ENCODE measurements around the gene GPHN. TPM values are rescaled to one million over a fixed set of nuclear protein-coding genes. Genes with fewer than 3 reads are reported as not detected.
A peak's percentile ranks its signal among the peaks of the same experiment; 100 is the strongest.

The GPHN gene
- total RNA-seq, 2 donors from 2014 or later, result 21.7 to 23.2 TPM

DNA sequence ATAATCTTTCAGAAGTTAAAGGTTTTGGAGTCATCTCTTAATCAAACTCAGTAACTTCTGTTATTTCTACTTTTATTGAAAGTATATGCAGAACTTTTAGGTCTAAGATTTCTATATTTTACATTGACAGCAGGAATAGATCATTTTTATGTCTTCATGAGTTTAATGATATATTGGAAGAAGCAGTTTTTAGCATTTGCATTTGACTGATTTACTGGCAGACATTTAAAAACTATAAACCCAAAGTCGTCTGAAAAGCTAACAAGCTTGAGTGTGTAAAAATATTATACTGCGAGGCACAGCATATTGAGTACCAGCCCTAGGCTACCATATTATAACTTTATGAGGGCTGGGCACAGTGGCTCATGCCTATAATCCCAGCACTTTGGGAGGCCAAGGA lies 467.3 kb downstream of the GPHN start:
- Mint-ChIP-seq H3K27ac (no peak overlapping the region), H3K27me3 (no peaks in the 10 kb centered on the region), H3K36me3 (ENCODE audit: low read depth) (peaks cover 4% of the 10 kb centered on the region), H3K9me3 (no peaks in the 10 kb centered on the region), H3K4me3 (no peak overlapping the region), H3K4me1 (peaks cover 7% of the 10 kb centered on the region)
- ATAC-seq (replicated peaks), result no peak

DNA sequence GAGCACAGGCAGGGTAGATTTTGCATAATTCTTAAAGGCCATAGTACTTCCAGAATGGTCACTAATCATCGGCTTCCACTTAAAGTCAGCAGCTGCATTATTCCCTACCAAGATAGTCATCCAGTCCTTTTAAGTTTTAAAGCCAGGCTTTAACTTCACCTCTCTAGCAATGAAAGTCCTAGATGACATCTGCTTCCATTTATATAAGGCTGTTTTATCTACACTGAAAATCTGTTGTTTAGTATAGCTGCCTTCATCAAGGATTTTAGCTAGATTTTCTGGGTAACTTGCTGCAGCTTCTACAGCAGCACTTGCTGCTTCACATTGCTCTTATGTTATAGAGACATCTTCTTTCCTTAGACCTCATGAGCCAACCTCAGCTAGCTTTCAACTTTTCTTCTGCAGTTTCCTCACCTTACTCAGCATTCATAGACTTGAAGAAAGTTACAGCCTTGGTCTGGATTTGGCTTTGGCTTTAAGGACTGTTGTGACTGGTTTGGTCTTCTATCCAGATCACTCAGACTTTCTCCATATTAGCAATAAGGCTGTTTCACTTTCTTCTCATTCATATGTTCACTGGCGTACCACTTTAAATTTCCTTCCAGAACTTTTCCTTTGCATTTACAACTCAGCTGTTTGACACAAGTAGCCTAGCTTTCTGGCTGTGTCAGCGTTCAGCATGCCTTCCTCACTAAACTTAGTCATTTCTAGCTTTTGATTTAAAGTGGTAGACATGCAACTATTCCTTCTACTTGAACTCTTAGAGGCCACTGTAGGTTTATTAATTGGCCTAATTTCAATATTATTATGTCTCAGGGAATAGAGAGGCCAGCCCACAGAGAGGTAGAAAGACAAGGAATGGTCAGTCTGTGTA lies 471.4 kb downstream of the GPHN start:
- H3K27ac Mint-ChIP-seq, result no peak overlapping the region
- H3K4me3 Mint-ChIP-seq, result no peak overlapping the region
- H3K27me3 Mint-ChIP-seq, result no peaks in the 10 kb centered on the region
- H3K36me3 Mint-ChIP-seq (ENCODE audit: low read depth), result peaks cover 4% of the 10 kb centered on the region
- peaks cover 7% of the 10 kb centered on the region for H3K4me1 Mint-ChIP-seq
- no peaks in the 10 kb centered on the region for H3K9me3 Mint-ChIP-seq
- ATAC-seq (replicated peaks), result peak; percentile 84

DNA sequence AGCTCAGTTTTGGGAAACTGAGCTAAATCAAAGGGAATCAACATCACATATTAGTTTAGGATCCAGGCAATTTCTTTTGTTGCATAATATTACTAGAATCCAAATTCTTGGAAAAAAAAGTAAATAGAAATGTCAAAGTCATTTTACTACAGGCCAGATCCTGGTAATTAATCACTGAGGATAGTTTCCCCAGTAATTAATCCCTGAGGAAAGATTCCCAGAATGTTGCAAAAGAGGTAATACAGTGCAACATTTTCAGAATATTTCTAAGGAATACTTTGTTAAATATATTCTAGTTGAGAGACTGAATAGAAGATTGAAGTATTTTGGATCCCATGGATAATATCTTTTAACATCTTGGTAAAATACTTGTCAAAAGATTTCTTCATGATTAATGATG lies 474.3 kb downstream of the GPHN start:
- H3K4me1 Mint-ChIP-seq, result peaks cover 7% of the 10 kb centered on the region
- H3K27me3 Mint-ChIP-seq, result no peaks in the 10 kb centered on the region
- no peaks in the 10 kb centered on the region for H3K9me3 Mint-ChIP-seq
- H3K4me3 Mint-ChIP-seq, result no peak overlapping the region
- H3K27ac Mint-ChIP-seq, result no peak overlapping the region
- H3K36me3 Mint-ChIP-seq (ENCODE audit: low read depth), result peaks cover 14% of the 10 kb centered on the region
- ATAC-seq (replicated peaks), result no peak

DNA sequence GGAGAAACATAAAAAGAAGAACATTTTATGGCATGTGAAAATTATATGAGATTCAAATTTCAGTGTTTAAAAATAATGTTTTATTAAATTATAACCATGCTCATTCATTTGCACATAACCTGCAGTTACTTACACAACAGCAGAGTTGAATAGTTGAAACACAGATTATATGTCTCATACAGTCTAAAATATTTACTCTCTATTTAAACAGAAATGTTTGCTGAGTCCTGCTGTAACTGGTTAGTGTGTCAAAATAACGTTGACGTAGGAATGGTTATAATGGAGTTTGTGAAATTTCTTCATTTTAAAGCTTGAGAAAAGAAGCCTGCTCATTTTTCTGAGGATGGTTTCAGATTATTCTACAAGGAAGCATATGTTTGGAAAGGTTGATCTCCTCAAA lies 484.8 kb downstream of the GPHN start:
- Mint-ChIP-seq H3K9me3 (no peaks in the 10 kb centered on the region), H3K4me1 (no peaks in the 10 kb centered on the region), H3K27me3 (no peaks in the 10 kb centered on the region), H3K27ac (no peak overlapping the region), H3K36me3 (ENCODE audit: low read depth) (peaks cover 6% of the 10 kb centered on the region), H3K4me3 (no peak overlapping the region)
- no peak for ATAC-seq (replicated peaks)

DNA sequence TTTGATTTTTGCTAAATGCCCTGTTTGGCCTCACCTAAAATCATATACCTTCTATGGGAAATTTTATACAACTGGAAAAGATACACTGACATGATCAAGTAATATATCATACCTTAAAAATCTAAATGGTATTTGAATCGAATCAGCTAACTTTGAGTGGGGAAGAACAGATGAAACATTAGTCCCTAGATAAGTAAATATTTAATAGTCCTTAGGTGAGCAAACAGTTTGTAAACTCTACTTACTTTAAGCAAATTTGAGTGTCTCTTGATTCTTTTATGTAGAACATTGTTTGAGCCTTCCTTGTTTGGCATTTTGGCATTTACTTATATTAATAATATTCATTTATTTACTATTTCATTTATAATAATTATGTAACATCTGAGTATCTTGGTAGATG lies 485.6 kb downstream of the GPHN start:
- Mint-ChIP-seq H3K4me3 (no peak overlapping the region), H3K9me3 (no peaks in the 10 kb centered on the region), H3K27me3 (no peaks in the 10 kb centered on the region), H3K27ac (no peak overlapping the region), H3K36me3 (ENCODE audit: low read depth) (no peaks in the 10 kb centered on the region), H3K4me1 (no peaks in the 10 kb centered on the region)
- ATAC-seq (replicated peaks), result no peak

DNA sequence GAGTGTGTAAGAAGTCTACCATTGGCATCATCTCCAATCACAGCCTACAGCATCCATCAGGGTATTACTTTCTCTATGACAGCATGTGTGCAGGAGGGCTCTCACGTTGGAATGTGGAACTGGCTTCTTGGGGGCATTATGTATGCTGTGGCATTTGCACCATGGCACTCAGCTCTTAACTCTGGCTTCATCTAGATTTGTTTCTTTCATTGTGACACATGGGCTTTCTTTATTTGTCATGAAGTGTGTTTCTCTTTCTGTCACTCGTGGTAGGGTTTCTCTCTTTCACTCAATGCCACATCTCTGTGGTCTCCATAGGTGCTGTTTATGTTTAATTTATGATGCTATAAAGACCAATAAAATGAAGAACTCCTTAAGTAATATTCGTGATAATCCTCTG lies 490.1 kb downstream of the GPHN start:
- Mint-ChIP-seq H3K27me3 (no peaks in the 10 kb centered on the region), H3K9me3 (no peaks in the 10 kb centered on the region), H3K36me3 (ENCODE audit: low read depth) (no peaks in the 10 kb centered on the region), H3K4me3 (no peak overlapping the region), H3K27ac (no peak overlapping the region), H3K4me1 (no peaks in the 10 kb centered on the region)
- ATAC-seq (replicated peaks), result peak; percentile 97

DNA sequence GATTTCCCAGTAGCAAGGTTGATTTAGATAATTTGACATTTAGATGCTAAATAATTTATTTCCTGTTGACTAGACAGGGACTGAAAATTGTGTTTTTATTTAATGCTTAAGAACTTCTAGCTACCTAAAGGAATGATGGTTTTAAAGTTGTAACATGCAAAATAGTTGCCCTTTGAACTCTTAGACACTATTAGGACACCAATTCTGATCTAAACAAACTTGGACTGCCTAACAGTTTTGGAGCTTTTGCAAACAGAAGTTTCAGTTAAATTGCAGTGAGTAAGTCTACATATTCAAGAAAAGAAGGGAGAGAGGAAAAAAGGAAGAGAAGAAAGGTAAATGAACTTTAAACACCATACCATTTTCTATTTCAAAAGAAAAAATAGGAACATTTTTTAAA lies 492.0 kb downstream of the GPHN start:
- H3K4me3 Mint-ChIP-seq, result no peak overlapping the region
- ATAC-seq (replicated peaks), result no peak

DNA sequence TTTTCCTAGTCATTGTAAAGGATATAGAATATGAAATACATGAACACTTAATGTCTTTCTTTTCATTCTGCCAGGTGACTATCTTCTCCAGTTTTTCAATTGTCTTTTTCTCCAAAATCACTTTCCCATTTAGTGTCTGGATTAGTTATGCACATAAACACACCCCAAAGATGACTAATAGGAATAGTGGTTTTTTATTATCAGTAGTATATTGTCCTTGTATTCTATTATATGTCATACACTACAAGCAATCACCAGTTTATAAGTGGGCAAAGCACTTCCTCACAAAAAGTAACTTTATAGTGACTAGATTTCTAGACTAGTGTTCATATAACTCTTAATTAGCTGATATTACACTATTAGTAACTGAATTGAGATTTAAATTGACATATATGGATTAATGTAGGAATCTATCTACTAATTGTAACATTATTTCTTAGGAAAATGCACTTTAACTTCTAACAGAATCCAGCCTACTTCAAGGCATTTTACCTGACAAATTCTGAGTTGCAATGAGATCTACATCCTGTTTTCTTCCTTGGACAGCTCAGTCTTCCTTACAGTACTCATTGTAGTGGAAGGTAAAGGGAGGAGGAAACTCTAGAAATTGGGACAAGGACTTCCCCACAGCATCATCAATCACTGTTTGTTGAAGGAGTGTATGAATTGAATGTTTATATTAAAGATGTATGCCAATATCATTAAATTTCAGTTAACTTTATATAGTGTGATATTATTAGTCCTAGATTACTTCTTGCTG lies 495.2 kb downstream of the GPHN start:
- Mint-ChIP-seq H3K4me1 (no peaks in the 10 kb centered on the region), H3K27me3 (no peaks in the 10 kb centered on the region), H3K36me3 (ENCODE audit: low read depth) (peaks cover 5% of the 10 kb centered on the region), H3K27ac (no peak overlapping the region), H3K4me3 (no peak overlapping the region), H3K9me3 (no peaks in the 10 kb centered on the region)
- no peak for ATAC-seq (replicated peaks)

More for the DNA sequence above, 492.0 kb downstream of the GPHN start:
- no peaks in the 10 kb centered on the region for H3K4me1 Mint-ChIP-seq
- H3K27ac Mint-ChIP-seq, result no peak overlapping the region
- H3K27me3 Mint-ChIP-seq, result no peaks in the 10 kb centered on the region
- H3K36me3 Mint-ChIP-seq (ENCODE audit: low read depth), result peaks cover 5% of the 10 kb centered on the region
- no peaks in the 10 kb centered on the region for H3K9me3 Mint-ChIP-seq

DNA sequence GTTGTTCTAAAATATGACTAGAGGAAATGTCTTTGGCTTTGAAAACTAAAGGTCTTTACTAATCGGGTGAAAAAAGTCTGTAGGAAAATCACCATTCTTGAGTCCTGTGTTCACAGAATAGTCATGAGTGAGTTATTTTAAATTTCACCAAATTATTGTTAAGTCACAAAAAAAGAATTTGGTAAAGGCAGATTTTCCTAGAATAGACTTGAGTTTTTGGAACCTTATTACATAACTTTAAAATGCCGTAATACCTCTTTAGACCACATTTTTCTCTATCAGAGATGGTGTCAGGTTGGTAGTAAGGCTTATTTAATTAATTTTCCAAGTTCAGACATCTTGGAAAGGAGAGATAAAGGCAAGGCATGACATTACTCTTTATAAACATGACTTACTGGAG lies 496.6 kb downstream of the GPHN start:
- no peaks in the 10 kb centered on the region for H3K9me3 Mint-ChIP-seq

DNA sequence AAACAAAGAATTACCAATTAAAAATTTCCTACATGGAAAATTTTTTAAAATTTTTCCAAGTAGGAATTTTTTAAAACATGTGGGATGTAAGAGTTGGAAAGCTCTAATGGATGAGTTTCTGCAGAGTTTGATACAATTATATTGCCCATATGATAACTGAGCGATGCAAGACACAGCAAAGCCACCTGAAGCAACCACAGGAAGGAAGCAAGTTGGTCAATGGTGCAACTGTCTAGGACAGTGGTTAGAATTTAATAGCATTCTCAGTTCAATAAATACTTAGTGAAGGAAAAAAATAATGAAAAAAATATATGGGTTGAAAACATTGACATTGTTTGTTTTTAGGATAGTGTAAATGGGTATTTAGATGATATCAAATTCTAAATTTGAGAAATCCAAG lies 502.7 kb downstream of the GPHN start:
- ATAC-seq (replicated peaks), result no peak
- H3K4me3 Mint-ChIP-seq, result no peak overlapping the region
- H3K36me3 Mint-ChIP-seq (ENCODE audit: low read depth), result no peaks in the 10 kb centered on the region
- no peaks in the 10 kb centered on the region for H3K9me3 Mint-ChIP-seq
- no peaks in the 10 kb centered on the region for H3K4me1 Mint-ChIP-seq
- no peak overlapping the region for H3K27ac Mint-ChIP-seq
- no peaks in the 10 kb centered on the region for H3K27me3 Mint-ChIP-seq

More for the DNA sequence above, 496.6 kb downstream of the GPHN start:
- H3K36me3 Mint-ChIP-seq (ENCODE audit: low read depth), result peaks cover 5% of the 10 kb centered on the region
- no peaks in the 10 kb centered on the region for H3K4me1 Mint-ChIP-seq
- H3K27ac Mint-ChIP-seq, result no peak overlapping the region
- no peak for ATAC-seq (replicated peaks)
- H3K27me3 Mint-ChIP-seq, result no peaks in the 10 kb centered on the region
- H3K4me3 Mint-ChIP-seq, result no peak overlapping the region

DNA sequence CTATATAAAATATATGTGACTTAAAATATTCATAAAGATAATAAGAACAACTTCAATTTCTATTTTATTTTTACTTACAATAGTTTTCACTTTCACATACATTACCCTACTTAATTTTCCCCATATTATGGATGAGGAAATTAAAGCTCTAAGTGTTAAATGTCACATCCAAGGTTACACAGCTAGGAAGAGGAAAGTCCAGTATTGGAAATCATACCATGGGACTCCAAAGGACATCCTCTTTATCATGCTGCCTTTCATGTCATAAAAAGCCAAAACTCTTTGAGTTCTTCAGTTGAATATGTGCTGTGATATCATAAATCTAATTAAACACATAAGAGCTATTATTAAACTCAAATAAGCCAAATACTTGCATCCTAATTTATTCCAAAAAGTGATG lies 508.9 kb downstream of the GPHN start:
- H3K4me1 Mint-ChIP-seq, result no peaks in the 10 kb centered on the region
- H3K27ac Mint-ChIP-seq, result no peak overlapping the region
- no peak for ATAC-seq (replicated peaks)
- no peak overlapping the region for H3K4me3 Mint-ChIP-seq
- H3K36me3 Mint-ChIP-seq (ENCODE audit: low read depth), result peaks cover 3% of the 10 kb centered on the region
- H3K9me3 Mint-ChIP-seq, result no peaks in the 10 kb centered on the region
- H3K27me3 Mint-ChIP-seq, result no peaks in the 10 kb centered on the region

DNA sequence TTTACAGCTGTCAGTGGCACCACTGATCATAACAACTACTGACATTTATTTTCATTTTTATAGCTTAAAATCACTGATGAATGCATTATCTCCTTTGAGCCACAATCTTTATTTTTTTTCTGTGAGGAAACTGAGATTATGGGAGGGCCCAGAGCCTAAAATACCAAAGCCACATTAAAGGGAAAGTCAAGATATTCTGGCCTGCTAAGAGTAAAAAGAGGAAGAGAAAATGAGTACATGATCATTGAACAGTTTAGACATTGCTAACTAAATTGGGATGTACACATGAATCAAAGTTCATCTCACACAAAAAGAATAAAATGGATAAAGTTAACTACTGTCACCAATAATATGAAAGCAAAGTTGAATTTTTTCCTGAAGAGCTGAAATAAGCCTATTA lies 510.8 kb downstream of the GPHN start:
- peak overlapping the region; percentile 13 for H3K27ac Mint-ChIP-seq
- no peak for ATAC-seq (replicated peaks)
- peaks cover 6% of the 10 kb centered on the region for H3K36me3 Mint-ChIP-seq (ENCODE audit: low read depth)
- no peak overlapping the region for H3K4me3 Mint-ChIP-seq
- H3K4me1 Mint-ChIP-seq, result no peaks in the 10 kb centered on the region
- no peaks in the 10 kb centered on the region for H3K9me3 Mint-ChIP-seq
- H3K27me3 Mint-ChIP-seq, result no peaks in the 10 kb centered on the region

DNA sequence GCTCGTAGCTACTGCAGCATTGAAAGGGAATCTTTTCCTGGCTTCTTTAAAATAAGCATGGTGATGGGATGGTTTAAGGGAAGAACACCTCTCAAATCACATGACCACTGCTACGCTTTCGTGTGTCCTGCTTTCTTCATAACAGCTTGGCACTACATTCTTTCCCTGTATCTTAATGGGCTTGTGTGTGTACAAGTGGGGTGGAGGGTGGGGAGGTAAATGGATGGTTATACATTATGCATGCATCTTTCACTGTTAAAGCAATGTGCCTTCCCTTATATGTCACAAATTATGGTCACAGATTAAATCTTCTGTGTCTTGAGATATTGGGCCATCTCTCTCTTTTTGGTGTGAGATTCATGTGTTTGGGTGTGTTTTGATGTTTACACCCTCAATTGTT lies 511.8 kb downstream of the GPHN start:
- Mint-ChIP-seq H3K27ac (no peak overlapping the region), H3K4me3 (no peak overlapping the region), H3K36me3 (ENCODE audit: low read depth) (peaks cover 13% of the 10 kb centered on the region), H3K4me1 (no peaks in the 10 kb centered on the region), H3K27me3 (no peaks in the 10 kb centered on the region), H3K9me3 (peaks cover 4% of the 10 kb centered on the region)
- ATAC-seq (replicated peaks), result no peak

DNA sequence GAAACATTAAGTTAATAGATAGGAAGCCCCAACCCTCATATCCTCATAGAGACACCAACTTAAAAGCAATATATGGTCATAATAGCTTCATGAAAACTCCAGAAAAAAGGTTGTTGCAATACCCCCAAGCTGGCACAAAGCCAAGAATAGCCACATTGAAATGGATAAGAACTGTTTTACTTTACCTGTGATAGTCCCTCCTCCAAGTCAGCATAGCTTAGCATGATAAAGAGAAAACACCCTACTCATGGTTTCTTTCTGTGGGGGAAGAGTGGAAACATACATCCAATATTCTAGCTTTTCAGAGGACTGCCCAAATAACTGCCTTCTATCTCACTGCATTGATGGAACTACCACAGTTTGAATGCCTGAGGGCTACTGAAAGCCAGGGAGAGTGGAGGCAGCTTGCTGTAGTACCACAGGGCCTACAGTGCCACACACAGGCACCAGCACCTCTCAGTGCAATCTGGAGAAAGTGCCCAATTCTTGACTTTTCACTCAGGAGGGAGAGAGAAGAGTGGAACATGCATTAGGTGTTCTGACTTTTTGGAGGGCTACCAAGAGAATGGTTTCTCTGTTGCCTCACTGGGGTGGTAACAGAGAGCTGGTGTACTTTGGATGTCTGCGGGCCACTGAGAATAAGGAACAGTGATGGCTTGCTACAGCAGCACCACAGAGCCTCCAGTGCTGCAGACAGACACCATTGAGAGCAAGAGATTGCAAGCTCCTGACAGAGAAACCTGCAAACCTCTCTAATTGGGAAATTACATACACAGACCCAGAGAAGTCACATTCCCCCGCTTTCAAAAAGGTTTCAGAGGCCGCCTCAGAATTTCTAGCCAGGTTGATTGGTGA lies 524.2 kb downstream of the GPHN start:
- Mint-ChIP-seq H3K4me3 (no peak overlapping the region), H3K27ac (no peak overlapping the region), H3K4me1 (peaks cover 3% of the 10 kb centered on the region), H3K36me3 (ENCODE audit: low read depth) (peaks cover 5% of the 10 kb centered on the region), H3K27me3 (no peaks in the 10 kb centered on the region), H3K9me3 (peaks cover 13% of the 10 kb centered on the region)
- no peak for ATAC-seq (replicated peaks)

Data from activated T-helper 17 cell treated with anti-CD3 and anti-CD28 coated beads, Interleukin-2, amount 50 U/mL, for 72 hours (primary cell).